GM13976 (cell line): ENCODE data around the gene ABHD3.

Experiments used
- DNase-seq: peaks from one replicate; pipeline ENCODE4 v3.0.0; 2012; ENCODE audit warnings: low spot score
- in situ Hi-C: fragments of 300-500 bp; cut with MboI; formaldehyde crosslinking; loops from one replicate; pipeline ENCODE4 v1.12.0; 2022; ENCODE audit warnings: low sequenced_read_pairs, mixed read lengths, inconsistent platforms; ENCODE audit not compliant: unreplicated experiment
- TF ChIP-seq, protein P1 (sequence below): IDR thresholded peaks from 2 replicates; pipeline ENCODE4 v1.5.1; 2012; ENCODE audit warnings: borderline replicate concordance, mild to moderate bottlenecking; ENCODE audit not compliant: insufficient read depth; ENCODE audit errors: extremely low read depth, missing control alignments, control extremely low read depth

Gene ABHD3

GRCh38 chr18:21706386-21706865 lies 1.9 kb upstream of the ABHD3 start:
- in situ Hi-C loops: no loop called here
- no peak for DNase-seq
- TF ChIP-seq, protein P1, sequence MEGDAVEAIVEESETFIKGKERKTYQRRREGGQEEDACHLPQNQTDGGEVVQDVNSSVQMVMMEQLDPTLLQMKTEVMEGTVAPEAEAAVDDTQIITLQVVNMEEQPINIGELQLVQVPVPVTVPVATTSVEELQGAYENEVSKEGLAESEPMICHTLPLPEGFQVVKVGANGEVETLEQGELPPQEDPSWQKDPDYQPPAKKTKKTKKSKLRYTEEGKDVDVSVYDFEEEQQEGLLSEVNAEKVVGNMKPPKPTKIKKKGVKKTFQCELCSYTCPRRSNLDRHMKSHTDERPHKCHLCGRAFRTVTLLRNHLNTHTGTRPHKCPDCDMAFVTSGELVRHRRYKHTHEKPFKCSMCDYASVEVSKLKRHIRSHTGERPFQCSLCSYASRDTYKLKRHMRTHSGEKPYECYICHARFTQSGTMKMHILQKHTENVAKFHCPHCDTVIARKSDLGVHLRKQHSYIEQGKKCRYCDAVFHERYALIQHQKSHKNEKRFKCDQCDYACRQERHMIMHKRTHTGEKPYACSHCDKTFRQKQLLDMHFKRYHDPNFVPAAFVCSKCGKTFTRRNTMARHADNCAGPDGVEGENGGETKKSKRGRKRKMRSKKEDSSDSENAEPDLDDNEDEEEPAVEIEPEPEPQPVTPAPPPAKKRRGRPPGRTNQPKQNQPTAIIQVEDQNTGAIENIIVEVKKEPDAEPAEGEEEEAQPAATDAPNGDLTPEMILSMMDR: no peak

- TF ChIP-seq, protein P1: no peak
- DNase-seq: peak; percentile 58
- in situ Hi-C loops: no loop called here
Observed at GRCh38 chr18:21703241-21703820, 1.2 kb downstream of the ABHD3 start.

DNA sequence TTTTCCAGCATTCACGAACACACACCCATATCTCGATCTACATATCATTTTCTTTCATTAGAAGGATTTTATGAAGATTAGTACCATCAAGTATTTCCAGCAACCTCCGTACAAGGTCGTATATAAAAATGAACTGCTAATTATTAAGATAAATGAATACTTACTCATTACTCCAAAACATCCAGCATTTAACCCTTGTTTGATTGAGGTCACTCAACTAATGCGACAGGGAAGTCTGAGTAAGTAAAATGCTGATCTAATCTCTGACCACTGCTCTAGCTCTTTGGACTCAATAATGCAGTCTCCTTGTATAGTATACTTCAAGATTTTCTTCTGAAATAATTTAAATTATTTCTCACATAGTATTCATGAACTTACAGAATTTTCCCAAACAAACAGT lies 2.0 kb downstream of the ABHD3 start:
- TF ChIP-seq, protein P1: no peak
- in situ Hi-C loops: no loop called here
- DNase-seq: no peak

DNA sequence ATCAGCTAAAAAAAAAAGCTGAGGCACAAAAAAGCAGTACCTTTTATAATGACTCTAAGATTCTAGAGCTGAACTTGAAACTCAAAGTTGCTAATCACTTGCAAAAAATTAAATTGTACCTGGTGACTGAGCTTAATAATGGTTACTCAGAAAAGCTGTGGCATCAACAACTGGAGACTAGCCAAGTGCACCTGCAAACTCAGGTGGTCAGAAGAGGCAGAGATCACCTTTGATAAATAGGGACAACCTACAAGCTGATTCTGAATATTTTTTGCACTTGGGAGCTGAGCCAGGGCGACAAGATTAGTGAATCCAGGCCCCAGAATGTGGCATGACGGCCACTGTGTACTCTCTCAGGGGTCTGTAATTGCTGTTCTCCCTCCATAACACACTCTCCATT lies 3.0 kb downstream of the ABHD3 start:
- in situ Hi-C loops: no loop called here
- no peak for DNase-seq
- TF ChIP-seq, protein P1: no peak

GRCh38 chr18:21700528-21701075 lies 4.0 kb downstream of the ABHD3 start:
- TF ChIP-seq, protein P1: no peak
- in situ Hi-C loops: no loop called here
- DNase-seq: no peak

DNA sequence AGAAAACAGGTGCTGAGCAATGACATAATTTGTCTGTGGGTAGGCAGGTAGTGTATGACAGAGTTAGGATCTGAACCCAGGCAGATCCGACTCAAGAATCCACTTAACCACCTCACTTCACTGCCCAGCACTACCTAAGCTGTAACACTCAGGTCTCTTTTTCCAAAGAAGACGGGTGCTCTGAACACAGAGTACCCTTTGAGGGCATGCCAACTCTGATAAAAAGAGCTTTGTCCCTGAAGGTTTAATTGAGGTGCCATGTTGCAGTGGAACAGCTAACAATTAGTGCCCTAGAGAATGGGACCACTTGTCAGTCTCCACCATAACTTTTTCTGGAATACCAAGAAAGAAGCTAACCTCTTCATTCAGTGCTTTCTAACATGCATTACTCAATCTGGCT lies 11.3 kb downstream of the ABHD3 start:
- DNase-seq: no peak
- TF ChIP-seq, protein P1: no peak
- in situ Hi-C loops: no loop called here
